ENCODE results near the gene GPR75. TPM values are rescaled to one million over a fixed set of nuclear protein-coding genes. Genes with fewer than 3 reads are reported as not detected.

GPR75 gene
- total and polyA plus RNA-seq, 11 donors: 0.67 to 2.2 (median 1.2) TPM

GRCh38 chr2:53881986-53882385, 22.2 kb upstream of the GPR75 start:
- H3K36me3 ChIP-seq: peaks cover 6 to 99% (median 89%) of the 10 kb centered on the region in 9 donors
- intact Hi-C loops (cut with DNase I): no loop called here

GRCh38 chr2:53881360-53881759, 21.6 kb upstream of the GPR75 start:
- peaks cover 6 to 99% (median 89%) of the 10 kb centered on the region in 9 donors for H3K36me3 ChIP-seq
- no peak for TF ChIP-seq CTCF (IDR thresholded peaks at IDR 0.05)
- TF ChIP-seq POLR2A (IDR thresholded peaks at IDR 0.05): no peak
- no peaks in the 10 kb centered on the region for H3K9me3 ChIP-seq
- no peak for ATAC-seq
- no peak overlapping the region for H3K27ac ChIP-seq
- no peak for DNase-seq
- no peak overlapping the region for H3K4me3 ChIP-seq
- intact Hi-C loops (cut with DNase I): no loop called here
- H3K27me3 ChIP-seq: no peaks in the 10 kb centered on the region
- no peaks in the 10 kb centered on the region for H3K4me1 ChIP-seq
- 76 to 97% (median 92%) methylated on average over 2 of the region's 2 CpGs for WGBS, 4 donors

More at GRCh38 chr2:53881986-53882385, 22.2 kb upstream of the GPR75 start:
- Histone ChIP-seq H3K4me3 (no peak overlapping the region), H3K27ac (no peak overlapping the region), H3K27me3 (no peaks in the 10 kb centered on the region), H3K4me1 (no peaks in the 10 kb centered on the region), H3K9me3 (no peaks in the 10 kb centered on the region)
- no peak for TF ChIP-seq POLR2A (IDR thresholded peaks at IDR 0.05)
- no peak for TF ChIP-seq CTCF (IDR thresholded peaks at IDR 0.05)
- no peak for ATAC-seq
- DNase-seq: no peak

GRCh38 chr2:53880756-53881155, 21.0 kb upstream of the GPR75 start:
- intact Hi-C loops (cut with DNase I): no loop called here
- no peaks in the 10 kb centered on the region for H3K4me1 ChIP-seq
- H3K4me3 ChIP-seq: no peak overlapping the region
- no peaks in the 10 kb centered on the region for H3K9me3 ChIP-seq
- no peak for ATAC-seq
- no peak for DNase-seq
- WGBS, 4 donors: 90 to 95% (median 92%) methylated on average over 3 of the region's 3 CpGs
- no peaks in the 10 kb centered on the region for H3K27me3 ChIP-seq
- TF ChIP-seq CTCF (IDR thresholded peaks at IDR 0.05): no peak
- TF ChIP-seq POLR2A (IDR thresholded peaks at IDR 0.05): no peak
- no peak overlapping the region for H3K27ac ChIP-seq
- H3K36me3 ChIP-seq: peaks cover 2 to 99% (median 89%) of the 10 kb centered on the region in 9 donors

- Histone ChIP-seq H3K9me3 (no peaks in the 10 kb centered on the region), H3K36me3 (peaks cover 4 to 99% (median 89%) of the 10 kb centered on the region in 9 donors), H3K4me3 (no peak overlapping the region), H3K27me3 (no peaks in the 10 kb centered on the region), H3K4me1 (no peaks in the 10 kb centered on the region), H3K27ac (no peak overlapping the region)
- intact Hi-C loops (cut with DNase I): no loop called here
- ATAC-seq (no peak), DNase-seq (no peak)
- TF ChIP-seq POLR2A (IDR thresholded peaks at IDR 0.05): no peak
- no peak for TF ChIP-seq CTCF (IDR thresholded peaks at IDR 0.05)
- 92 to 98% (median 95%) methylated on average over 2 of the region's 2 CpGs for WGBS, 4 donors
Observed at GRCh38 chr2:53877556-53877955, 17.8 kb upstream of the GPR75 start.
